Neural cell (in vitro differentiated cells): ENCODE results near the gene EMCN. TPM values are rescaled to one million over a fixed set of nuclear protein-coding genes. Genes with fewer than 3 reads are reported as not detected.

Experiments used
- H2AFZ ChIP-seq: fragments of 200-600, 300-800 bp; sonication (generic), shearing (Covaris generic); 2 replicates; pipeline ENCODE4 v1.6.0; 2014; ENCODE audit warnings: low read depth, mild to moderate bottlenecking, antibody characterized with exemption, low read length, moderate library complexity
- H3F3A ChIP-seq: fragments of 200-600 bp; shearing (Covaris generic); 2 replicates; pipeline ENCODE4 v1.6.1; 2016; ENCODE audit warnings: mild to moderate bottlenecking, moderate library complexity, mixed read lengths, antibody characterized with exemption, low read length; ENCODE audit not compliant: insufficient read depth, poor library complexity, severe bottlenecking
- H3K27ac ChIP-seq: fragments of 200-600, 300-800 bp; sonication (generic), shearing (Covaris generic); 2 replicates; pipeline ENCODE4 v1.5.1; 2014; ENCODE audit warnings: mild to moderate bottlenecking, low read length, moderate library complexity
- H3K27me3 ChIP-seq: fragments of 300-800, 200-600 bp; sonication (generic), shearing (Covaris generic); 2 replicates; pipeline ENCODE4 v1.6.0; 2014; ENCODE audit warnings: mild to moderate bottlenecking, low read depth, low read length, moderate library complexity; ENCODE audit not compliant: insufficient read depth
- H3K36me3 ChIP-seq: fragments of 300-800, 200-600 bp; sonication (generic), shearing (Covaris generic); 2 replicates; pipeline ENCODE4 v1.5.1; 2014; ENCODE audit warnings: mild to moderate bottlenecking, antibody characterized with exemption, low read length, moderate library complexity; ENCODE audit not compliant: insufficient read depth
- H3K4me2 ChIP-seq: fragments of 300-800, 200-600 bp; sonication (generic), shearing (Covaris generic); 2 replicates; pipeline ENCODE4 v1.6.0; 2014; ENCODE audit warnings: mild to moderate bottlenecking, low read length
- H3K4me3 ChIP-seq: fragments of 300-800, 200-600 bp; sonication (generic), shearing (Covaris generic); 2 replicates; pipeline ENCODE4 v1.5.1; 2014; ENCODE audit warnings: mild to moderate bottlenecking, low read length, moderate library complexity
- H3K79me2 ChIP-seq: fragments of 200-600 bp; shearing (Covaris generic); replicated peaks from 2 replicates; pipeline ENCODE4 v1.6.0; 2014; ENCODE audit warnings: mild to moderate bottlenecking, low read length, moderate library complexity; ENCODE audit not compliant: insufficient read depth
- H3K9ac ChIP-seq: fragments of 300-800, 200-600 bp; sonication (generic), shearing (Covaris generic); 2 replicates; pipeline ENCODE4 v1.6.1; 2016; ENCODE audit warnings: mild to moderate bottlenecking, low read length, mixed read lengths
- H3K9me2 ChIP-seq: fragments of 200-600 bp; shearing (Covaris generic); 2 replicates; pipeline ENCODE4 v1.6.1; 2016; ENCODE audit warnings: mild to moderate bottlenecking, low read length, mixed read lengths; ENCODE audit not compliant: insufficient read depth
- H3K9me3 ChIP-seq: fragments of 200-600, 300-800 bp; sonication (generic), shearing (Covaris generic); 2 replicates; pipeline ENCODE4 v1.6.1; 2016; ENCODE audit warnings: mild to moderate bottlenecking, mixed run types, low read length, moderate library complexity, mixed read lengths
- H4K20me1 ChIP-seq: fragments of 200-600 bp; shearing (Covaris generic); 2 replicates; pipeline ENCODE4 v1.6.1; 2016; ENCODE audit warnings: mild to moderate bottlenecking, mixed run types; ENCODE audit not compliant: insufficient read depth
- EP300 ChIP-seq: fragments of 450-650 bp; conservative IDR thresholded peaks from 2 replicates; pipeline ENCODE4 v1.6.1; 2014; ENCODE audit warnings: antibody characterized with exemption, mild to moderate bottlenecking, moderate library complexity; ENCODE audit not compliant: poor library complexity, severe bottlenecking
- EZH2 ChIP-seq: fragments of 200-600, 300-800 bp; shearing (Covaris generic), sonication (generic); IDR thresholded peaks from 2 replicates; pipeline ENCODE4 v1.6.1; 2014; ENCODE audit warnings: antibody characterized with exemption, low read length, borderline replicate concordance, mild to moderate bottlenecking; ENCODE audit not compliant: insufficient read depth, poor library complexity, severe bottlenecking
- MXI1 ChIP-seq: fragments of 450-650 bp; conservative IDR thresholded peaks from 2 replicates; pipeline ENCODE4 v1.6.1; 2014; ENCODE audit warnings: antibody characterized with exemption, mild to moderate bottlenecking; ENCODE audit not compliant: poor library complexity, severe bottlenecking
- POLR2AphosphoS5 ChIP-seq: IDR thresholded peaks from 2 replicates; pipeline ENCODE4 v1.6.1; 2012
- RAD21 ChIP-seq: fragments of 450-650 bp; conservative IDR thresholded peaks from 2 replicates; pipeline ENCODE4 v1.6.1; 2014; ENCODE audit warnings: antibody characterized with exemption, mild to moderate bottlenecking, moderate library complexity
- SMC3 ChIP-seq: fragments of 450-650 bp; conservative IDR thresholded peaks from 2 replicates; pipeline ENCODE4 v1.6.1; 2014; ENCODE audit warnings: antibody characterized with exemption, mild to moderate bottlenecking, moderate library complexity; ENCODE audit not compliant: poor library complexity
- TAF1 ChIP-seq: IDR thresholded peaks from 2 replicates; pipeline ENCODE4 v1.6.1; 2012; ENCODE audit warnings: low read depth
- polyA plus RNA-seq: library from polyadenylated mRNA; depleted of rRNA; stranded (reverse); fragments of >200 nt; gene quantifications from 2 replicates; pipeline ENCODE4 v1.2.3, GENCODE V29; 2014
- TF ChIP-seq, protein P1 (sequence below): IDR thresholded peaks from 2 replicates; pipeline ENCODE4 v1.6.1; 2012; ENCODE audit warnings: borderline replicate concordance
- TF ChIP-seq, protein P2 (sequence below): fragments of 450-650 bp; IDR thresholded peaks from 2 replicates; pipeline ENCODE4 v1.5.1; 2014; ENCODE audit warnings: antibody characterized with exemption, mild to moderate bottlenecking, moderate library complexity; ENCODE audit not compliant: poor library complexity, severe bottlenecking

Gene EMCN
- polyA plus RNA-seq, 1 donor from 2014 or later, result 0.77 TPM

DNA sequence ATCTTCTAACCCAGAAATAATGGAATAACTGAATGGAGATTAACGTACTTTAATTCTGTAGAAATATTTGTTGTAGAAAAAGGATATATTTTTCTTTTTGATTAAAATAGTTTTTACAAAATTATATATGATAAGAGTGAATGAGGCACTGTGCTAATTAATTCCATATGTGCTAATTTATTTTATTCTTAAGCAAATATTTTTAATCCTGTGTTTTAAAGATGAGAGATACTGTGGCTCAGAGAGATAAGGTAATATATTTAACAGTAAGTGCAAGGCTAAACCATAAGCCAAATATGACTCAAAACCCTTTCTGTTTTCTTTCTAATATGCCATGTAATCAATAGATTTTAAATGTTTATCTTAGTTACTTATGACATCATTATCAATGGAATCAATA is 88.2 kb downstream of the EMCN start:
- no peak overlapping the region for H3K27ac ChIP-seq
- TF ChIP-seq POLR2AphosphoS5 (no peak), EP300 (no peak), TAF1 (no peak), MXI1 (no peak), SMC3 (no peak), RAD21 (no peak), EZH2 (no peak)
- TF ChIP-seq, protein P1, sequence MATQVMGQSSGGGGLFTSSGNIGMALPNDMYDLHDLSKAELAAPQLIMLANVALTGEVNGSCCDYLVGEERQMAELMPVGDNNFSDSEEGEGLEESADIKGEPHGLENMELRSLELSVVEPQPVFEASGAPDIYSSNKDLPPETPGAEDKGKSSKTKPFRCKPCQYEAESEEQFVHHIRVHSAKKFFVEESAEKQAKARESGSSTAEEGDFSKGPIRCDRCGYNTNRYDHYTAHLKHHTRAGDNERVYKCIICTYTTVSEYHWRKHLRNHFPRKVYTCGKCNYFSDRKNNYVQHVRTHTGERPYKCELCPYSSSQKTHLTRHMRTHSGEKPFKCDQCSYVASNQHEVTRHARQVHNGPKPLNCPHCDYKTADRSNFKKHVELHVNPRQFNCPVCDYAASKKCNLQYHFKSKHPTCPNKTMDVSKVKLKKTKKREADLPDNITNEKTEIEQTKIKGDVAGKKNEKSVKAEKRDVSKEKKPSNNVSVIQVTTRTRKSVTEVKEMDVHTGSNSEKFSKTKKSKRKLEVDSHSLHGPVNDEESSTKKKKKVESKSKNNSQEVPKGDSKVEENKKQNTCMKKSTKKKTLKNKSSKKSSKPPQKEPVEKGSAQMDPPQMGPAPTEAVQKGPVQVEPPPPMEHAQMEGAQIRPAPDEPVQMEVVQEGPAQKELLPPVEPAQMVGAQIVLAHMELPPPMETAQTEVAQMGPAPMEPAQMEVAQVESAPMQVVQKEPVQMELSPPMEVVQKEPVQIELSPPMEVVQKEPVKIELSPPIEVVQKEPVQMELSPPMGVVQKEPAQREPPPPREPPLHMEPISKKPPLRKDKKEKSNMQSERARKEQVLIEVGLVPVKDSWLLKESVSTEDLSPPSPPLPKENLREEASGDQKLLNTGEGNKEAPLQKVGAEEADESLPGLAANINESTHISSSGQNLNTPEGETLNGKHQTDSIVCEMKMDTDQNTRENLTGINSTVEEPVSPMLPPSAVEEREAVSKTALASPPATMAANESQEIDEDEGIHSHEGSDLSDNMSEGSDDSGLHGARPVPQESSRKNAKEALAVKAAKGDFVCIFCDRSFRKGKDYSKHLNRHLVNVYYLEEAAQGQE, result no peak
- TF ChIP-seq, protein P2, sequence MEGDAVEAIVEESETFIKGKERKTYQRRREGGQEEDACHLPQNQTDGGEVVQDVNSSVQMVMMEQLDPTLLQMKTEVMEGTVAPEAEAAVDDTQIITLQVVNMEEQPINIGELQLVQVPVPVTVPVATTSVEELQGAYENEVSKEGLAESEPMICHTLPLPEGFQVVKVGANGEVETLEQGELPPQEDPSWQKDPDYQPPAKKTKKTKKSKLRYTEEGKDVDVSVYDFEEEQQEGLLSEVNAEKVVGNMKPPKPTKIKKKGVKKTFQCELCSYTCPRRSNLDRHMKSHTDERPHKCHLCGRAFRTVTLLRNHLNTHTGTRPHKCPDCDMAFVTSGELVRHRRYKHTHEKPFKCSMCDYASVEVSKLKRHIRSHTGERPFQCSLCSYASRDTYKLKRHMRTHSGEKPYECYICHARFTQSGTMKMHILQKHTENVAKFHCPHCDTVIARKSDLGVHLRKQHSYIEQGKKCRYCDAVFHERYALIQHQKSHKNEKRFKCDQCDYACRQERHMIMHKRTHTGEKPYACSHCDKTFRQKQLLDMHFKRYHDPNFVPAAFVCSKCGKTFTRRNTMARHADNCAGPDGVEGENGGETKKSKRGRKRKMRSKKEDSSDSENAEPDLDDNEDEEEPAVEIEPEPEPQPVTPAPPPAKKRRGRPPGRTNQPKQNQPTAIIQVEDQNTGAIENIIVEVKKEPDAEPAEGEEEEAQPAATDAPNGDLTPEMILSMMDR, result no peak
- H3K9ac ChIP-seq, result no peak overlapping the region

DNA sequence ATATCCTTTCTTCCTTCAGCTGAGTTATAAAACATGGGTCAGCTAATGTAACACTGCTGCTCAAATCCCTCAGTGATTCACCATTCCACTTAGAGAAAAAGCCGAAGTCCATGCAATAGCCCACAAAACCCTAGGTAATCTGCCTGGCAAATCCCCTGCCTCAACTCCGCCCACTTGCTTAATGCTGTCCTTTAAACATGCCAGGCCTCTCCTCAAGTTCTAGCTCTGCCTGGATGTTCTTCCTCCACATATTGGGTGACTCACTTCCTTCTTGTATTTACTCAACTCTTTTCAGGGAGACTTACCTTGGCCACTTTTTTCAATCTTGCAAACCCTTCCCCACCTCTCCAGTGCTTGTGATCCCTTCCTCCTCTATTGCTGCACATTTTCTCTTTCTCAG is 89.8 kb downstream of the EMCN start:
- Histone ChIP-seq H3K9me3 (no peaks in the 10 kb centered on the region), H3K36me3 (no peaks in the 10 kb centered on the region), H3K4me2 (no peak overlapping the region), H4K20me1 (no peaks in the 10 kb centered on the region), H3K27ac (no peak overlapping the region), H3K27me3 (no peaks in the 10 kb centered on the region), H2AFZ (no peak overlapping the region), H3K79me2 (no peaks in the 10 kb centered on the region), H3K9ac (no peak overlapping the region), H3K4me3 (no peak overlapping the region), H3K9me2 (no peaks in the 10 kb centered on the region), H3F3A (no peaks in the 10 kb centered on the region)
- no peak for TF ChIP-seq TAF1
- TF ChIP-seq POLR2AphosphoS5, result no peak
- TF ChIP-seq MXI1, result no peak
- TF ChIP-seq RAD21, result no peak
- TF ChIP-seq SMC3, result no peak
- TF ChIP-seq, protein P1, result no peak
- TF ChIP-seq EP300, result no peak
- TF ChIP-seq EZH2, result no peak
- TF ChIP-seq, protein P2, result no peak

More for the DNA sequence above, 88.2 kb downstream of the EMCN start:
- no peak overlapping the region for H3K4me2 ChIP-seq
- H3K9me3 ChIP-seq, result no peaks in the 10 kb centered on the region
- no peak overlapping the region for H3K4me3 ChIP-seq
- H3F3A ChIP-seq, result no peaks in the 10 kb centered on the region
- H4K20me1 ChIP-seq, result no peaks in the 10 kb centered on the region
- H2AFZ ChIP-seq, result no peak overlapping the region
- H3K79me2 ChIP-seq, result no peaks in the 10 kb centered on the region
- no peaks in the 10 kb centered on the region for H3K36me3 ChIP-seq
- no peaks in the 10 kb centered on the region for H3K9me2 ChIP-seq
- H3K27me3 ChIP-seq, result no peaks in the 10 kb centered on the region
